Trophoblast cell (in vitro differentiated cells and primary cell): ENCODE data around the gene DDX11.
"Not testable (repeated sequence)": the region's sequence is repeated elsewhere in the genome, so short reads cannot be mapped to it uniquely, and the experiment has no call there.

Experiments used
- DNase-seq, 2 donors: peaks; one replicate each; pipeline ENCODE4 v3.0.0-alpha.2; 2016
- H2AFZ ChIP-seq: 2 replicates; pipeline ENCODE4 v1.6.1; 2013; ENCODE audit warnings: low read length, moderate library complexity, mild to moderate bottlenecking; ENCODE audit not compliant: insufficient read depth, poor library complexity
- H2AK5ac ChIP-seq: 2 replicates; pipeline ENCODE4 v1.6.1; 2013; ENCODE audit warnings: mild to moderate bottlenecking, low read length
- H2BK120ac ChIP-seq: 2 replicates; pipeline ENCODE4 v1.6.1; 2013; ENCODE audit warnings: low read length, mild to moderate bottlenecking, moderate library complexity; ENCODE audit not compliant: insufficient read depth, poor library complexity
- H2BK12ac ChIP-seq: 2 replicates; pipeline ENCODE4 v1.6.1; 2013; ENCODE audit warnings: mild to moderate bottlenecking, low read length, moderate library complexity
- H2BK5ac ChIP-seq: 2 replicates; pipeline ENCODE4 v1.6.1; 2013; ENCODE audit warnings: low read length, low read depth, moderate library complexity, mild to moderate bottlenecking; ENCODE audit not compliant: poor library complexity
- H3K14ac ChIP-seq: 2 replicates; pipeline ENCODE4 v1.6.1; 2013; ENCODE audit warnings: mild to moderate bottlenecking, low read length
- H3K18ac ChIP-seq: 2 replicates; pipeline ENCODE4 v1.6.1; 2013; ENCODE audit warnings: mild to moderate bottlenecking, low read length
- H3K23ac ChIP-seq: 2 replicates; pipeline ENCODE4 v1.6.1; 2013; ENCODE audit warnings: low read length
- H3K27ac ChIP-seq: 2 replicates; pipeline ENCODE4 v1.5.1; 2013; ENCODE audit warnings: low read depth, mild to moderate bottlenecking, inconsistent platforms, low read length, moderate library complexity
- H3K27me3 ChIP-seq: 2 replicates; pipeline ENCODE4 v1.6.1; 2013; ENCODE audit warnings: inconsistent platforms, mild to moderate bottlenecking, low read length, moderate library complexity; ENCODE audit not compliant: insufficient read depth
- H3K36me3 ChIP-seq, 2 experiments: 1 replicate in 1 of 2; 2 replicates in 1 of 2; pipeline ENCODE4 v1.6.1; 2013; ENCODE audit warnings: low read length in 2 of 2, mild to moderate bottlenecking in 2 of 2, moderate library complexity in 1 of 2; ENCODE audit not compliant: insufficient read depth in 2 of 2, control insufficient read depth in 1 of 2
- H3K4ac ChIP-seq: 2 replicates; pipeline ENCODE4 v1.6.1; 2013; ENCODE audit warnings: low read depth, mild to moderate bottlenecking, low read length, moderate library complexity
- H3K4me1 ChIP-seq, 2 experiments: 1 replicate in 1 of 2; 2 replicates in 1 of 2; pipeline ENCODE4 v1.6.1; 2013; ENCODE audit warnings: low read length in 2 of 2, mild to moderate bottlenecking in 2 of 2, moderate library complexity in 1 of 2; ENCODE audit not compliant: insufficient read depth in 2 of 2, control insufficient read depth in 1 of 2
- H3K4me2 ChIP-seq: 2 replicates; pipeline ENCODE4 v1.6.1; 2013; ENCODE audit warnings: inconsistent platforms, mild to moderate bottlenecking, low read length, moderate library complexity
- H3K4me3 ChIP-seq: 2 replicates; pipeline ENCODE4 v1.5.1; 2013; ENCODE audit warnings: mild to moderate bottlenecking, low read depth, low read length, inconsistent platforms
- H3K79me1 ChIP-seq: one replicate; pipeline ENCODE4 v1.6.1; 2013; ENCODE audit warnings: low read length
- H3K79me2 ChIP-seq: 2 replicates; pipeline ENCODE4 v1.6.1; 2013; ENCODE audit warnings: low read length, mild to moderate bottlenecking; ENCODE audit not compliant: control insufficient read depth, insufficient read depth, poor library complexity
- H3K9ac ChIP-seq: 2 replicates; pipeline ENCODE4 v1.6.1; 2013; ENCODE audit warnings: mild to moderate bottlenecking, low read length
- H3K9me3 ChIP-seq: 2 replicates; pipeline ENCODE4 v1.6.1; 2013; ENCODE audit warnings: low read depth, mild to moderate bottlenecking, control low read depth, inconsistent platforms, low read length; ENCODE audit not compliant: insufficient read depth
- H4K12ac ChIP-seq: 2 replicates; pipeline ENCODE4 v1.6.1; 2013; ENCODE audit warnings: low read depth, mild to moderate bottlenecking, low read length, moderate library complexity
- H4K8ac ChIP-seq: 2 replicates; pipeline ENCODE4 v1.6.1; 2013; ENCODE audit warnings: low read depth, mild to moderate bottlenecking, low read length, moderate library complexity
- H4K91ac ChIP-seq: one replicate; pipeline ENCODE4 v1.6.1; 2013; ENCODE audit warnings: low read depth, mild to moderate bottlenecking, low read length, moderate library complexity
- WGBS: extraction: QIAGEN DNeasy Blood & Tissue Kit; methylation state at CpG from one replicate; pipeline ENCODE4 v1.1.7; 2013; ENCODE audit warnings: missing lambda C conversion rate; ENCODE audit not compliant: insufficient read length, insufficient coverage; ENCODE audit errors: extremely low coverage; 5-methylcytosine and 5-hydroxymethylcytosine counted together

The DDX11 gene

GRCh38 chr12:31144768-31145167 lies 71.1 kb downstream of the DDX11 start:
- H3K4me2 ChIP-seq, H2AFZ ChIP-seq, H3K79me2 ChIP-seq, H4K8ac ChIP-seq, H3K9me3 ChIP-seq, H2AK5ac ChIP-seq, H4K91ac ChIP-seq, H3K4me1 ChIP-seq, H2BK12ac ChIP-seq, H3K9ac ChIP-seq, H3K79me1 ChIP-seq, H3K36me3 ChIP-seq, H3K4ac ChIP-seq, H3K23ac ChIP-seq, H2BK120ac ChIP-seq, H2BK5ac ChIP-seq, H3K18ac ChIP-seq, H3K4me3 ChIP-seq, H3K27me3 ChIP-seq, H3K27ac ChIP-seq, H3K14ac ChIP-seq, H4K12ac ChIP-seq: not testable (repeated sequence)
- peak in 1 of 2 donors; percentile 15 for DNase-seq
- WGBS: no CpG with 5 or more reads among the region's 9 CpGs

DNA sequence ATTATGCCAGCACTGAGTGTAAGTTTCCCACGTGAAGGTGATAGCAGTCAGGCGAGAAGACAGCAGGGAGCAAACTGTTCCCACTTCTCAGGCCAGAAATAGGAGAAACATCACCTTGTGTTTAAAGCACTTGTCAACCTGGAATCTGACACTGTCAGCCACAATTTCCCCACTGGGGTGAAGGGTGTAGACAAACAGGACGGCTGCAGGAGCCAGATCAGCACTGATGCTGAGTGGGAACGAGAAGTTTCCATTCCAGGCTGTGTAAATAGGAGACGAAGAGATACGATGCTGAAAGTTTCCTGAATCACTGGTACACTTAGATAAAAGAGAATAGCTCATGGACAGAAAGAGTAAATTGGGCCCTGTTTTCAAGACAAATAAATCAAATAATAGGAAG lies 71.6 kb downstream of the DDX11 start:
- not testable (repeated sequence) for H3K4me3 ChIP-seq, H3K18ac ChIP-seq, H2AK5ac ChIP-seq, H3K4me1 ChIP-seq, H4K8ac ChIP-seq, H3K23ac ChIP-seq, H3K14ac ChIP-seq, H3K9ac ChIP-seq, H4K91ac ChIP-seq, H4K12ac ChIP-seq, H3K79me1 ChIP-seq, H2BK120ac ChIP-seq, H3K79me2 ChIP-seq, H3K4me2 ChIP-seq, H3K27ac ChIP-seq, H3K4ac ChIP-seq, H3K9me3 ChIP-seq, H3K27me3 ChIP-seq, H3K36me3 ChIP-seq, DNase-seq, H2BK12ac ChIP-seq, H2BK5ac ChIP-seq, H2AFZ ChIP-seq
- WGBS: no CpG with 5 or more reads among the region's 6 CpGs

DNA sequence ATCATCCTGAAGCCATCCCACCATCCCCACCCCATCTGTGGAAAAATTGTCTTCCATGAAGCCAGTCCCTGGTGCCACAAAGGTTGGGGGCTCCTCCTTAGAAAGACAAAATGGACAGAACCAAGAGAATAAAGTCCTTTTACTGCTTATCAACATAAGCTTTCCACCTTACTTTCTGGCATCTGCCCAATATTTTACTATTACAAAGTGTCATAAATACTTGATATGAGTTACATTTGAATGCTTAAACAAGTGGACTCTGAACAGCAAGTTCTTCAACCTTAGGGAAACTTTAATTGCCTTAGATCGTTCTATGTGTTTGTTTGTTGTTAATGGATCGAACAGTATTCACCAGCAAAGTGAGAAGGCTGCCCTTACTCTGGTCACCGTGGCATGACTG lies 73.8 kb downstream of the DDX11 start:
- no CpG with 5 or more reads among the region's 3 CpGs for WGBS
- H3K4me1 ChIP-seq, H3K18ac ChIP-seq, H4K8ac ChIP-seq, H3K4me2 ChIP-seq, H2AFZ ChIP-seq, H4K91ac ChIP-seq, H3K36me3 ChIP-seq, H2AK5ac ChIP-seq, H3K4ac ChIP-seq, H3K9me3 ChIP-seq, H3K9ac ChIP-seq, DNase-seq, H3K79me1 ChIP-seq, H3K4me3 ChIP-seq, H2BK5ac ChIP-seq, H4K12ac ChIP-seq, H2BK12ac ChIP-seq, H3K27ac ChIP-seq, H3K14ac ChIP-seq, H2BK120ac ChIP-seq, H3K79me2 ChIP-seq, H3K23ac ChIP-seq, H3K27me3 ChIP-seq: not testable (repeated sequence)

DNA sequence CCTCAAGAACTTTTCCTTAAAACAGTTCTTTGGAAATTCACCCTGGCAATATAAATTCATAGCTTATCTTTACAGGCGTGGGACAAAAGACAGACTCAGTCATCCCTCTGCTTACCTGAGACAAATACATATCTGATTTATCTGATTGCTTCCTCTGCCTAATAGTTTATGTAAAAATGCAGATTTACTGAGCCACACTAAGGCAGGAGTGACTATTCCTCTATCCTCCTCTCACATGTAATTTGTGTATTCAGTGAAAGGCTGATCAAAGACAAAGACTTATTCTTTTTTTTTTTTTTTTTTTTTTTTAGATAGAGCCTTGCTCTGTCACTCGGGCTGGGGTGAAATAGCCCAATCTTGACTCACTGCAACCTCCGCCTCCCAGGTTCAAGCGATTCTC lies 77.1 kb downstream of the DDX11 start:
- not testable (repeated sequence) for H3K4me1 ChIP-seq, H3K36me3 ChIP-seq, H3K9me3 ChIP-seq, H4K8ac ChIP-seq, H3K79me1 ChIP-seq, H3K4me3 ChIP-seq, H2BK5ac ChIP-seq, H3K9ac ChIP-seq, H3K27ac ChIP-seq, H2BK12ac ChIP-seq, H4K12ac ChIP-seq, H3K4me2 ChIP-seq, H3K79me2 ChIP-seq, H3K23ac ChIP-seq, H3K4ac ChIP-seq, H2BK120ac ChIP-seq, H4K91ac ChIP-seq, H3K18ac ChIP-seq, H3K27me3 ChIP-seq, DNase-seq, H3K14ac ChIP-seq, H2AFZ ChIP-seq, H2AK5ac ChIP-seq
- WGBS: no CpG with 5 or more reads among the region's 4 CpGs
